ENCODE measurements around the gene SUGCT.
"Not testable (repeated sequence)": the region's sequence is repeated elsewhere in the genome, so short reads cannot be mapped to it uniquely, and the experiment has no call there.

The SUGCT gene

DNA sequence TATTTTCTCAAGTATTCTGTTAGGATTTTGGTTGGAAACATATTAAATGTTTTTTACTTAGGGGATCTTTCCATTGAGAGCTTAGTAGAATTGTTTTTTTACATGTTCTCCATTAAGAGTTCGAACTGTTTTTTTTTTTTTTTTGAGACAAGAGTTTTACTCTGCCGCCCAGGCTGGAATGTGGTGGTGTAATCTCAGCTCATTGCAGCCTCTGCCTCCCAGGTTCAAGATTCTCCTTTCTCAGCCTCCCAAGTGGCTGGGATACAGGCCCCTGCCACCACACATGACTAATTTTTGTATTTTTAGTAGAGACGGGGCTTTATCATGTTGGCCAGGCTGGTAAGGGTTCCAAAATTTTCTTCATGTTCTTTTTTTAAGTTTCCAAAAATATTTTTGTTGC is 33.6 kb upstream of the SUGCT start:
- peaks cover 0 to 18% (median 0%) of the 10 kb centered on the region in 11 experiments; a peak in 7 of 22 replicates for H4K20me1 ChIP-seq
- no peak for TF ChIP-seq Cebpa-rat (IDR thresholded peaks at IDR 0.05)
- H3K9me3 ChIP-seq (replicated peaks in 1 of 11): no peaks in the 10 kb centered on the region
- no peaks in the 10 kb centered on the region for H3K27me3 ChIP-seq
- no peak overlapping the region for H3K4me2 ChIP-seq
- H3K9ac ChIP-seq: no peak overlapping the region
- peaks cover 0 to 10% (median 7%) of the 10 kb centered on the region in 10 experiments; a peak in 14 of 20 replicates for H3K4me1 ChIP-seq
- H3K27ac ChIP-seq: no peak overlapping the region
- H3K4me3 ChIP-seq: no peak overlapping the region
- H3K36me3 ChIP-seq: peaks cover 10 to 33% (median 13%) of the 10 kb centered on the region in 11 experiments; a peak in 17 of 22 replicates

DNA sequence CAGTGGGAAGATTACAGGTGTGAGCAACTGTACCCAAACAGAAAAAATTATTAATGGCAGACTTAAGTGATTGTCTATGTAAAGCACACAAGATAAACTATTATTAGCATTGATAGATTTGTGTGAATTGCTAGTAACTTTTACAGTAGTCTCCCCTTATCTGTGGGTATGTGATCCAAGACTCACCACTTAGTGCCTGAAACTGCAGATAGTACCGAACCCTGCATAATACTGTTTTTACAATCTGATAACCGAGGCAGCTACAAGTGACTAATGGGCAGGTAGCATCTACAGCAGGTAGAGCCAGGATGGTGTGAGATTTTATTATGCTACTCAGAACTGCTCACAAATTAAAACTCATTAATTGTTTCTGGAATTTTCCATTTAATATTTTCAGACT is 31.9 kb upstream of the SUGCT start:
- no peak overlapping the region for H3K9ac ChIP-seq
- no peak overlapping the region for H3K27ac ChIP-seq
- H3K27me3 ChIP-seq: no peaks in the 10 kb centered on the region
- H3K4me2 ChIP-seq: no peak overlapping the region
- no peaks in the 10 kb centered on the region for H3K9me3 ChIP-seq (replicated peaks in 1 of 11)
- H3K36me3 ChIP-seq: peaks cover 0 to 24% (median 8%) of the 10 kb centered on the region in 11 experiments; a peak in 8 of 22 replicates
- H4K20me1 ChIP-seq: peaks cover 0 to 8% (median 0%) of the 10 kb centered on the region in 11 experiments; a peak in 5 of 22 replicates
- peaks cover 0 to 10% (median 7%) of the 10 kb centered on the region in 10 experiments; a peak in 14 of 20 replicates for H3K4me1 ChIP-seq
- no peak overlapping the region for H3K4me3 ChIP-seq
- TF ChIP-seq Cebpa-rat (IDR thresholded peaks at IDR 0.05): no peak

DNA sequence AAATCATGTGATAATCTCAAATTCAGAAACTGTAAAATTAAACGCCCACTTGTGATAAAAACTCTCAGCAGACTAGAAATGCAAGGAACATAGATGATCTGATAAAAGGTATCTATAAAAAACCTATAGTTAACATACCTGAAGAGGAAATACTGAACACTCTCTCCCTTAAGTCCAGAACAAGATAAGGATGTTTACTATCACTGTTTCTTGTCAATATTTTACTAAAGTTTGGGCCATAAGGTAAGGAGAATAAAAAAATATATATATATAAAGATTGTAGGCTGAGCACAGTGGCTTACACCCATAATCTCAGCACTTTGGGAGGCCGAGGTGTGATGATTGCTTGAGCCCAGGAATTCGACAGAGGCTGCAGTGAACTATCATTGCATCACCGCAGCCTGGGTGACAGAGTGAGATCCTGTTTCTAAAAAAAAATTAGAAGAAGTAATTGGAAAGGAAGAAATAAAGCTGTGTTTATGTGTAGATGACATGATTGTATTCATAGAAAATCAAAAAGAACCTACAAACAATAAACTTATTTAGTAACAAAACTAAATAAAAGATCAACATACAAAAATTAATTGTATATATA is 28.8 kb upstream of the SUGCT start:
- Histone ChIP-seq H3K36me3 (peaks cover 0 to 24% (median 8%) of the 10 kb centered on the region in 11 experiments; a peak in 4 of 22 replicates), H4K20me1 (no peaks in the 10 kb centered on the region; a peak in 2 of 22 replicates), H3K9ac (peak overlapping the region in 1 of 11 experiments; percentile 32; a peak in 1 of 22 replicates), H3K27me3 (no peaks in the 10 kb centered on the region), H3K9me3 (replicated peaks in 1 of 11) (peaks cover 0 to 10% (median 5%) of the 10 kb centered on the region in 11 experiments; a peak in 7 of 22 replicates), H3K4me2 (peak overlapping the region in 6 of 11 experiments; percentile 21 to 59 (median 42); a peak in 9 of 22 replicates), H3K4me3 (no peak overlapping the region), H3K27ac (no peak overlapping the region), H3K4me1 (peaks cover 0 to 10% (median 9%) of the 10 kb centered on the region in 10 experiments; a peak in 16 of 20 replicates)
- TF ChIP-seq Cebpa-rat (IDR thresholded peaks at IDR 0.05): peak in 4 of 11 experiments; percentile 15 to 43 (median 31); a peak in 4 of 22 replicates

DNA sequence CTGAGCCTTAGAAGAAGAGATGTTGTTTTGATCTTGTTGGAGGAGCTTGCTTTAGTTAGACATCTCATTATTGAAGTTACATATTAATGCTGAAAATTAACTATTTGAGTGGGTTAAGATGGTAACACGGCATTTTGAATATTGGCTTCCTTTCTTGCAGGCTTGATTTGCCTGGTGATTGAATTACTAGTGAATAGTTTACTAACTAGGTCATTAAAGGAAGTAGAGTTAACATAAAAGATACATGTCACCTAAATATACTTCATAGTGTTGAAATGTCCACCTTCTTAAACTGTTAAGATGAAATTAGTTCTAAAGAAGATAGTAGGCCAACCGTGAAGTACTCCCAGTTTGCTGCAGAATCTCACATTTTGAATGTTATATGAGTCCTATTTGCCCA is 18.9 kb upstream of the SUGCT start:
- Histone ChIP-seq H3K27me3 (no peaks in the 10 kb centered on the region), H3K4me3 (no peak overlapping the region), H3K27ac (no peak overlapping the region), H4K20me1 (peaks cover 0 to 5% (median 0%) of the 10 kb centered on the region in 11 experiments; a peak in 2 of 22 replicates), H3K4me1 (peaks cover 0 to 30% (median 10%) of the 10 kb centered on the region in 10 experiments; a peak in 16 of 20 replicates), H3K9ac (no peak overlapping the region), H3K36me3 (peaks cover 0 to 56% (median 35%) of the 10 kb centered on the region in 11 experiments; a peak in 16 of 22 replicates), H3K4me2 (no peak overlapping the region), H3K9me3 (replicated peaks in 1 of 11) (peaks cover 5 to 43% (median 22%) of the 10 kb centered on the region in 11 experiments; a peak in 17 of 22 replicates)
- TF ChIP-seq Cebpa-rat (IDR thresholded peaks at IDR 0.05): no peak

DNA sequence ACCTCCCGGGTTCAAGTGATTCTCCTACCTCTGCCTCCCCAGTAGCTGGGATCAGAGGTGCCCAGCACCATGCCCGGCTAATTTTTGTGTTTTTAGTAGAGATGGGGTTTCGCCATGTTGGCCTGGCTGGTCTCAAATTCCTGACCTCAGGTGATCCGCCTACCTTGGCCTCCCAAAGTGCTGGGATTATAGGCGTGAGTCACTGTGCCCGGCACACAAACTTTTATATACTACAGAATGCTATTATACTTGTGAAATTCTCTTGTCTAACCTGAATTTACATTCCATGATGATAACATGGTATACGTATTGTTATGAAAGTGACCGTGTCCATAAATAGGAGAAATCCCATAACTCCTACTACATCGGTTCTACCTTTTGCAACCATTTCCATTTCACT is 17.6 kb upstream of the SUGCT start:
- H3K27me3 ChIP-seq, H3K27ac ChIP-seq, H3K9ac ChIP-seq, H3K4me2 ChIP-seq, H4K20me1 ChIP-seq, H3K4me3 ChIP-seq: not testable (repeated sequence)
- Histone ChIP-seq H3K9me3 (replicated peaks in 1 of 11) (peaks cover 5 to 37% (median 22%) of the 10 kb centered on the region in 11 experiments; a peak in 17 of 22 replicates), H3K4me1 (peaks cover 0 to 18% (median 8%) of the 10 kb centered on the region in 10 experiments; a peak in 14 of 20 replicates), H3K36me3 (peaks cover 0 to 54% (median 30%) of the 10 kb centered on the region in 11 experiments; a peak in 16 of 22 replicates)

DNA sequence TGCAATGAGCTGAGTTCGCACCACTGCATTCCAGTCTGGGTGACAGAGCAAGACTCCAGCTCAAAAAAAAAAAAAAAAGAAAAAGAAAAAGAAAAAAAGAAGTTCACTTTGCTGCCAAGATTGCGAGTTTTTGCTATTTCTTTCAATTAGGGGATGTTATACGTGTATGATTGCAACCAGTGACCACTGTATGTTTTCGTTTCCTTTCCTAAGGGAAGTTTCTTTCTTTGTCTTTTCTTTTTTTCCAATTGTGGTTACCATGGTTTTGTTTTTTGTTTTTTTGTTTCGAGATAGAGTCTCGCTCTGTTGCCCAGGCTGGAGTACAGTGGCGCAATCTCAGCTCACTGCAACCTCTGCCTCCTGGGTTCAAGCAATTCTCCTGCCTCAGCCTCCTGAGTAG is 16.6 kb upstream of the SUGCT start:
- Histone ChIP-seq H3K27ac (peak overlapping the region in 4 of 11 experiments; percentile 23 to 27 (median 26); a peak in 4 of 22 replicates), H3K4me2 (peak overlapping the region in 9 of 11 experiments; percentile 3 to 29 (median 9); a peak in 8 of 22 replicates), H3K9me3 (replicated peaks in 1 of 11) (peaks cover 5 to 30% (median 20%) of the 10 kb centered on the region in 11 experiments; a peak in 15 of 22 replicates), H3K4me1 (peaks cover 0 to 15% (median 7%) of the 10 kb centered on the region in 10 experiments; a peak in 11 of 20 replicates), H3K36me3 (peaks cover 0 to 48% (median 33%) of the 10 kb centered on the region in 11 experiments; a peak in 18 of 22 replicates)
- not testable (repeated sequence) for H3K27me3 ChIP-seq, H3K4me3 ChIP-seq, H3K9ac ChIP-seq, H4K20me1 ChIP-seq
- peak in 3 of 11 experiments; percentile 23 to 30 (median 29); a peak in 1 of 22 replicates for TF ChIP-seq Cebpa-rat (IDR thresholded peaks at IDR 0.05)

DNA sequence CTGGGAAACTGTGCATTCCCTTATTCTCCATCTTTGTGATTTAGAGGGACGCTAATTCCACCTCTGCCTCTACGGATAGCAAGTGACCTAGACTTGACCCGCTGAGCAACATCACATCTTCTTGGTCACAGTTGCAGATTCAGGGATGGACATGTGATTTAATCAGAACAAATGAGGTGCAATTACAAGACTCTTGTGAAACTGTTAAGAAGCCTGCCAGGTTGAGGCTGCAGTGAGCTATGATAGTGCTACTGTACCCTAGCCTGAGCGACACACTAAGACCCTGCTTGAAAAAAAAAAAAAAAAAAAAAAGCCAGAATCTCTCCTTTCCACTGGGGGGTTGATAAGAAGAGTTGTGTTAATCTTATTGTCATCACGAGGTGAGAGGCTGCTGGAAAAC is 14.8 kb upstream of the SUGCT start:
- no peak overlapping the region for H3K9ac ChIP-seq
- H3K9me3 ChIP-seq (replicated peaks in 1 of 11): peaks cover 3 to 15% (median 4%) of the 10 kb centered on the region in 11 experiments; a peak in 13 of 22 replicates
- H3K27me3 ChIP-seq: no peaks in the 10 kb centered on the region
- peaks cover 0 to 17% (median 9%) of the 10 kb centered on the region in 10 experiments; a peak in 14 of 20 replicates for H3K4me1 ChIP-seq
- TF ChIP-seq Cebpa-rat (IDR thresholded peaks at IDR 0.05): no peak
- H3K27ac ChIP-seq: no peak overlapping the region
- H3K4me3 ChIP-seq: no peak overlapping the region
- H4K20me1 ChIP-seq: peaks cover 0 to 17% (median 4%) of the 10 kb centered on the region in 11 experiments; a peak in 10 of 22 replicates
- peaks cover 0 to 44% (median 25%) of the 10 kb centered on the region in 11 experiments; a peak in 18 of 22 replicates for H3K36me3 ChIP-seq
- H3K4me2 ChIP-seq: no peak overlapping the region

DNA sequence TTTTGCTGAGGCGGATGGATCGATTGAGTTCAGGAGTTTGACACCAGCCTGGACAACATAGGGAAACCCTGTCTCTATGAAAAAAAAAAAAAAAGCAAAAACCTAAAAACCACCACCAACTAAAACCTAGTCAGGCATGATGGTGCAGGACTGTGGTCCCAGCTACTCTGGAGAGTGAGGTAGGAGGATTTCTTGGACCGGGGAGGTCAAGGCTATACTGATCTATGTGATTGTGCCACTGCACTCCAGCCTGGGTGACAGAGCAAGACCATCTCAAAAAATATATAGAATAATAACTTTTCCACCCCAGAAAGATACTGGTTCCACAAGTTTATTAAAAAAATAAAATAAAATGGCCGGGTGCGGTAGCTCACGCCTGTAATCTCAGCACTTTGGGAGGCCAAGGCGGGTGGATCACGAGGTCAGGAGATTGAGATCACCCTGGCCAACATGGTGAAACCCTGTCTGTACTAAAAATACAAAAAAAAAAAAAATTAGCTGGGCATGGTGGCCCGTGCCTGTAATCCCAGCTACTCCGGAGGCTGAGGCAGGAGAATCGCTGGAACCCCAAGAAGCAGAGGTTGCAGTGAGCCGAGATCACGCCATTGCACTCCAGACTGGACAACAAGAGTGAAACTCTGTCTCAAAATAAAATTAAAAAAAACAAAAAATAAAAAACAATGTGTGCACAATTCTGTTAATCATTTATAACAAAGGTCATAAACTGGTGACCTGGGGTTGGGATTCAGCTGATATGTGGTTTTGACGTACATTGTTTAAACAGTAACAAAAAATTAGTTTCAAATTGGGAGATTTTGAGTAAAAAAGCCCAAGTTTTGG is 12.5 kb upstream of the SUGCT start:
- H3K27ac ChIP-seq, H3K4me2 ChIP-seq, H3K9ac ChIP-seq, H3K27me3 ChIP-seq, H3K4me3 ChIP-seq: not testable (repeated sequence)
- Histone ChIP-seq H4K20me1 (peaks cover 0 to 35% (median 16%) of the 10 kb centered on the region in 11 experiments; a peak in 12 of 22 replicates), H3K4me1 (peaks cover 0 to 17% (median 8%) of the 10 kb centered on the region in 10 experiments; a peak in 14 of 20 replicates), H3K36me3 (peaks cover 12 to 51% (median 36%) of the 10 kb centered on the region in 11 experiments; a peak in 21 of 22 replicates), H3K9me3 (replicated peaks in 1 of 11) (peaks cover 0 to 11% (median 0%) of the 10 kb centered on the region in 11 experiments; a peak in 5 of 22 replicates)
